ENCODE measurements around the gene ZNF227. TPM values are rescaled to one million over a fixed set of nuclear protein-coding genes. Genes with fewer than 3 reads are reported as not detected.

Gene ZNF227
- total RNA-seq (2022; extraction: Qiagen RNA extraction; ENCODE audit: low read depth), result 9.7 to 13.8 TPM (median 11.0 TPM) in 5 replicates

GRCh38 chr19:44212250-44212865, at the start of gene ZNF227:
Gene ZNF227 (plus strand): TSS chr19:44212532. CDS start chr19:44217793, 5,261 bp downstream.

GRCh38 chr19:44164673-44165512, 47.4 kb upstream of the ZNF227 start, which contains the start of gene ZNF226:
Gene ZNF226 (plus strand): TSS chr19:44165100. CDS start chr19:44170081, 4,981 bp downstream.

Other genes with a start within 250 kb of the ZNF227 start
- 2.2 to 3.6 TPM (median 3.1 TPM) in 5 replicates for gene ZNF155, start 228.3 kb upstream of the ZNF227 start, total RNA-seq (2022; extraction: Qiagen RNA extraction; ENCODE audit: low read depth)
- gene ZNF230, start 209.6 kb upstream of the ZNF227 start, total RNA-seq (2022; extraction: Qiagen RNA extraction; ENCODE audit: low read depth), result 2.3 to 3.9 TPM (median 2.8 TPM) in 5 replicates
- 3.4 to 4.8 TPM (median 4.6 TPM) in 5 replicates for gene ZNF222, start 187.2 kb upstream of the ZNF227 start, total RNA-seq (2022; extraction: Qiagen RNA extraction; ENCODE audit: low read depth)
- gene ZNF223, start 160.5 kb upstream of the ZNF227 start, total RNA-seq (2022; extraction: Qiagen RNA extraction; ENCODE audit: low read depth), result 2.4 to 4.0 TPM (median 3.5 TPM) in 5 replicates
- gene ZNF284, start 140.4 kb upstream of the ZNF227 start, total RNA-seq (2022; extraction: Qiagen RNA extraction; ENCODE audit: low read depth), result 0.38 to 0.52 TPM (median 0.46 TPM) in 5 replicates
- 8.8 to 11.4 TPM (median 11.3 TPM) in 5 replicates for gene ZNF224, start 118.2 kb upstream of the ZNF227 start, total RNA-seq (2022; extraction: Qiagen RNA extraction; ENCODE audit: low read depth)
- 2.3 to 3.5 TPM (median 2.8 TPM) in 5 replicates for gene ZNF225, start 99.1 kb upstream of the ZNF227 start, total RNA-seq (2022; extraction: Qiagen RNA extraction; ENCODE audit: low read depth)
- 1.2 to 2.7 TPM (median 2.3 TPM) in 5 replicates for gene ZNF234, start 71.0 kb upstream of the ZNF227 start, total RNA-seq (2022; extraction: Qiagen RNA extraction; ENCODE audit: low read depth)
- 19.7 to 25.5 TPM (median 22.6 TPM) in 5 replicates for gene ZNF226, start 47.4 kb upstream of the ZNF227 start, total RNA-seq (2022; extraction: Qiagen RNA extraction; ENCODE audit: low read depth)
- 0.32 to 0.67 TPM (median 0.46 TPM) in 5 replicates for gene ZNF233, start 47.4 kb downstream of the ZNF227 start, total RNA-seq (2022; extraction: Qiagen RNA extraction; ENCODE audit: low read depth)
- 2.5 to 3.9 TPM (median 3.3 TPM) in 5 replicates for gene ZNF235, start 92.5 kb downstream of the ZNF227 start, total RNA-seq (2022; extraction: Qiagen RNA extraction; ENCODE audit: low read depth)
- gene ZNF112, start 144.1 kb downstream of the ZNF227 start, total RNA-seq (2022; extraction: Qiagen RNA extraction; ENCODE audit: low read depth), result 1.1 to 3.1 TPM (median 2.0 TPM) in 5 replicates
- 1.6 to 2.8 TPM (median 2.4 TPM) in 5 replicates for gene ZNF285, start 189.1 kb downstream of the ZNF227 start, total RNA-seq (2022; extraction: Qiagen RNA extraction; ENCODE audit: low read depth)
- gene ZNF229, start 235.9 kb downstream of the ZNF227 start, total RNA-seq (2022; extraction: Qiagen RNA extraction; ENCODE audit: low read depth), result 2.4 to 3.7 TPM (median 3.0 TPM) in 5 replicates